ENCODE data around the gene CHIC2. TPM values are rescaled to one million over a fixed set of nuclear protein-coding genes. Genes with fewer than 3 reads are reported as not detected.

The CHIC2 gene
- total and polyA plus RNA-seq, 5 donors, result 10.4 to 18.1 (median 12.0) TPM

DNA sequence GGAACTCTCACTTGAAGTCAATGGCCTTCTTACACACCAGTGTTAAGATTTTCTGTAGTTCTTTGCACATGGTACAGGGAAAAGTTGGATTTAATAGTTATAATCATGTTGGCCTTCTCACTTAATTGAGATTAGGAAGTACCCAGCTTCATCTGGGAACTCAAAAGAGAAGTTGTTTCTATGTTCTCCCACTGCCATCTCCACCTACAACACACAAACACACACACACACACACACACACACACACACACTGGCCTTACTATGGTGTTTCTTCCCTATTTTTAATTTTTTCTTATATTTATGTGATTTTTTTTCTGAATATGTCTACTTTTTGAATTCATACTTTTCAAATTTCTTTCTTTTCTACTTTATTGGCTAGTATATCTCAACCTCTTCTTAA, 10.0 kb upstream of the CHIC2 start:
- H3K27me3 ChIP-seq (ENCODE audit: control insufficient read depth, insufficient read depth), result no peaks in the 10 kb centered on the region
- ATAC-seq, result no peak
- intact Hi-C loops (cut with DNase I), result no loop called here
- H3K9me3 ChIP-seq (ENCODE audit: control insufficient read depth, low read length), result no peaks in the 10 kb centered on the region
- DNase-seq, result no peak
- no peak overlapping the region for H3K4me3 ChIP-seq (ENCODE audit: low read length)
- no peak overlapping the region for H3K27ac ChIP-seq (ENCODE audit: low read length)
- no peaks in the 10 kb centered on the region for H3K4me1 ChIP-seq (ENCODE audit: control insufficient read depth, insufficient read depth, low read length)

DNA sequence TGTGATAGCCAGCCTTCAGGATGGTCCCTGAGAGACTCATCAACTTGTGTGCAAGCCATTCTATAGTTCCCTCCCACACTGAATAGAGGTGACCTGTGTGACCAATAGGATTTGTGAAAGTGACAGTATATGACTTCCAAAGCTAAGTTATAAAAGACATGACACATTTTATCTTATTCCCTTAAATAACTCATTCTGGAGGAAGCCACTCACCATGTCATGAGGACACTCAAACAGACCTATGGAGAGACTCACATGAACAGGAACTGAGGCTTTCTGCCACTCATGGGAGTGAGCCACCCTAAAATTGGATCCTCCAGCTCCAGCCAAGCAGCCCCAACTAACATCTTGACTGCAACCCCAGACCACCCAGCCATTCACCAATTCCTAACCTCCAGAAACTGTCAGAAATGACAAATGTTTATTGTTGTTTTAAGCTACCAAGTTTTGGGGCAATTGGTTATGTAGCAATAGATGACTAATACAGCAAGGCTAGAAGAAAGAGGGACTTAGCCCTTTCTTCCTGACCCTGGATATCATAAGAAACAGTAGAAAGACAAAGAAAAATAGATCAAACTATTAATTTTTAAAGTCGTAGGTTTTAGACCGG, 9.0 kb upstream of the CHIC2 start:
- 98% methylated on average over 2 of the region's 2 CpGs for WGBS
- H3K4me1 ChIP-seq (ENCODE audit: control insufficient read depth, insufficient read depth, low read length), result no peaks in the 10 kb centered on the region
- intact Hi-C loops (cut with DNase I), result no loop called here
- DNase-seq (no peak), ATAC-seq (no peak)
- no peak overlapping the region for H3K4me3 ChIP-seq (ENCODE audit: low read length)
- H3K27me3 ChIP-seq (ENCODE audit: control insufficient read depth, insufficient read depth), result no peaks in the 10 kb centered on the region
- no peaks in the 10 kb centered on the region for H3K9me3 ChIP-seq (ENCODE audit: control insufficient read depth, low read length)
- H3K27ac ChIP-seq (ENCODE audit: low read length), result no peak overlapping the region

DNA sequence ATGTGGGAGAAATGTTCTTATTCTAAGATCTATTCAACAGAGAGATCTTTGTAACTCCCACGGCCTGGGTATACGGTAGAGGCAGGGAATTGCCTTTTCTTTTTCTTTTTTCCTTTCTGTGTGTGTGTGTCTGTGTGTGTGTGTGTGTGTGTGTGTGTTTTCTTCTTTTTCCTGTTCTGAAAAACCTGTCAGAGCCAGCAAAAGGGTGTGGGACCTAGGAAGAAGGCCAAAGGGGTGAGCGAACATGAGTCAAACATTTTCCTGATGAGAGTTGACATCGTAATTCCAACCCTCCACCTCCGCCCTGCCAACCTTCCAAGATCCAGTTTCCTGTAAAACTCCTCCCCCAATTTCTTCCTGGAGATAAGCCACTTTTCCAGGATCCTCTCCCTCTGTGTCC, 2.8 kb upstream of the CHIC2 start:
- Histone ChIP-seq H3K27me3 (ENCODE audit: control insufficient read depth, insufficient read depth) (no peaks in the 10 kb centered on the region), H3K9me3 (ENCODE audit: control insufficient read depth, low read length) (no peaks in the 10 kb centered on the region), H3K4me1 (ENCODE audit: control insufficient read depth, insufficient read depth, low read length) (peaks cover 6% of the 10 kb centered on the region), H3K4me3 (ENCODE audit: low read length) (no peak overlapping the region), H3K27ac (ENCODE audit: low read length) (peak overlapping the region; percentile 65)
- 40% methylated on average over 5 of the region's 5 CpGs for WGBS
- ATAC-seq (peak; percentile 19 to 70), DNase-seq (peak; percentile 62 to 77 (median 76))
- intact Hi-C loops (cut with DNase I), result loop anchor here in 1 of 4 donors (10.0 kb wide), 2 partner anchors 132 to 148 kb away; no protein-coding TSS in a partner anchor

DNA sequence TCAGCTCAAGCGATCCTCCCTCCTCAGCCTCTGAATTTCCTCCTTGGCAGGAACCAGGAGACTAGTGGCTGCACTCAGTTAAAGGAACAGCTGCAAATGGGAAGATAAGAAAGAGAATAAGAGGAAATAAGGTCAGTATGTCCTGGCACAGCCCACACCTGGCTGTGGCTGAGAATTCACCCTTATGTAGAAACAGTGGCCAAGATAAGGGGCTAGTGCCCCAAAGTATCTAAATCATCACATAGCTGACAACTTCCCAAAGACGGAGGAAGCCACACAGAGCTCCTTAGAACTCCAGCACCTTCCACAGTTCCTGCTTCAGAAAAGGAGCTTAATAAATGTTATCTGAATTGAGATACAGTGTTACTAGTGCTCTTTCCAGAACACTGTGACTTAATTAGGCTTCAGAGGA, 2.3 kb upstream of the CHIC2 start:
- no peak overlapping the region for H3K4me3 ChIP-seq (ENCODE audit: low read length)
- H3K9me3 ChIP-seq (ENCODE audit: control insufficient read depth, low read length), result no peaks in the 10 kb centered on the region
- ATAC-seq (peak; percentile 51 to 62), DNase-seq (peak; percentile 24 to 72 (median 36))
- 31% methylated on average over 2 of the region's 2 CpGs for WGBS
- peak overlapping the region; percentile 65 for H3K27ac ChIP-seq (ENCODE audit: low read length)
- no peaks in the 10 kb centered on the region for H3K27me3 ChIP-seq (ENCODE audit: control insufficient read depth, insufficient read depth)
- H3K4me1 ChIP-seq (ENCODE audit: control insufficient read depth, insufficient read depth, low read length), result peaks cover 6% of the 10 kb centered on the region
- intact Hi-C loops (cut with DNase I), result loop anchor here in 1 of 4 donors (10.0 kb wide), 2 partner anchors 132 to 148 kb away; no protein-coding TSS in a partner anchor

DNA sequence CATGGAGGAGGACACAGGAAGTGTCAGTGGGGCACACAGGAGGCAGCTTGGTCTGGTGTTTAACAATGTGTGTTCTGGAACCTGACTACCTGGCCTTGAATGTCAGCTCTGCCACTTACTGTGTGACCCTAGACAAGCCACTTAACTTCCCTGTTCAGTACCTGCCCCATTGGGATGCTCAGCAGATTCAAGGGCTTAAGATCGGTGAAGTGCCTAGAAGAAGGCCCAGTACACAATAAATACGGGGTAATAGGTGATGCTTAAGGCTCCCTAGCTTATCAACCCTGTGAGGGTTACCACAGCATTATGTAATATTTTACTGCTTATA, 1.6 kb upstream of the CHIC2 start:
- Histone ChIP-seq H3K4me1 (ENCODE audit: control insufficient read depth, insufficient read depth, low read length) (peaks cover 6% of the 10 kb centered on the region), H3K27ac (ENCODE audit: low read length) (peak overlapping the region; percentile 91), H3K9me3 (ENCODE audit: control insufficient read depth, low read length) (no peaks in the 10 kb centered on the region), H3K27me3 (ENCODE audit: control insufficient read depth, insufficient read depth) (no peaks in the 10 kb centered on the region), H3K4me3 (ENCODE audit: low read length) (no peak overlapping the region)
- DNase-seq (no peak), ATAC-seq (no peak)
- intact Hi-C loops (cut with DNase I), result loop anchor here in 1 of 4 donors (10.0 kb wide), 2 partner anchors 131 to 149 kb away; no protein-coding TSS in a partner anchor
- 83% methylated on average over 2 of the region's 2 CpGs for WGBS

DNA sequence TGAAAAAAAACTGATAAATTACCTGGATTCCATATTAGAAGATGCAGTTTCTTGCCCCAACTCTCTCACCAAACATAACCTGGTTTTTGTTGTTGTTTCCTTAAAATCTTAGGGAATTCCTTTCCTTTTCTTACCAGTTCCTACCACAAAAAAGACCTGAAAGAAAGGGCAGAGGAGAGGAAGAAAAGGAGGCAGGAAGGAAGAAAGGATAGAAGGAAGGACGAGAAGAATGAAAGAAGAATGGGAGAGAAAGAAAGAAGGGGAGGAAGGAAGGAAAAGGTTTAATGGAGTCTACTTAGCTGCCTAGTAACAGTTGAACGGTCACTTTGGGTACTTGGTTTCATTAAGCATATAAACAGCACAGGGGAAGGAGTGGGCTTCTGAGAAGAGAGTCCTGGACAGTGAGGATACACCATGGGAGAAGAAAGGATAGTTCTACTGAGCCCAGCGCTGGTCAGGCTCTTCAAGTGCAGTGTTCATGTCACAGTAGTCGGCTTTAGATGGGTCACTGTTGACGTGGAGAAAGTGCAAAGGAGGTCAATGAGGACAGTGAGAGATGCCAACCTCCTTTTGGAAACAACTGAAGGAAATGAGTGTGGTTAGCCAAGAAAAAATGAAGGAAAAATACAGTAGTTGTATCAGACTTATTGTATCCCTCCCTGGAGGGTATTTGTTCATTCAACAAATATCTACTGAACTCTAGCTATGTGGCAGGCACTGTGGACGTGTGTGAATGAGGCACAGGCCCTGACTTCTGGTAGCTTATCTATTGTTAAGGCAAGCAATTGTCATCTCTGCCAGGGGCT, 1.1 kb upstream of the CHIC2 start:
- intact Hi-C loops (cut with DNase I), result loop anchor here in 1 of 4 donors (10.0 kb wide), 2 partner anchors 131 to 149 kb away; no protein-coding TSS in a partner anchor
- DNase-seq (peak; percentile 33 to 73 (median 36)), ATAC-seq (peak; percentile 34 to 48)
- Histone ChIP-seq H3K9me3 (ENCODE audit: control insufficient read depth, low read length) (no peaks in the 10 kb centered on the region), H3K4me1 (ENCODE audit: control insufficient read depth, insufficient read depth, low read length) (peaks cover 6% of the 10 kb centered on the region), H3K4me3 (ENCODE audit: low read length) (peak overlapping the region; percentile 93), H3K27me3 (ENCODE audit: control insufficient read depth, insufficient read depth) (no peaks in the 10 kb centered on the region), H3K27ac (ENCODE audit: low read length) (peak overlapping the region; percentile 91)
- 28% methylated on average over 6 of the region's 6 CpGs for whole genome bisulfite sequencing

GRCh38 chr4:54063737-54064316, 578 bp downstream of the CHIC2 start:
- peak; percentile 17 to 37 for ATAC-seq
- peak overlapping the region; percentile 84 for H3K27ac ChIP-seq (ENCODE audit: low read length)

DNA sequence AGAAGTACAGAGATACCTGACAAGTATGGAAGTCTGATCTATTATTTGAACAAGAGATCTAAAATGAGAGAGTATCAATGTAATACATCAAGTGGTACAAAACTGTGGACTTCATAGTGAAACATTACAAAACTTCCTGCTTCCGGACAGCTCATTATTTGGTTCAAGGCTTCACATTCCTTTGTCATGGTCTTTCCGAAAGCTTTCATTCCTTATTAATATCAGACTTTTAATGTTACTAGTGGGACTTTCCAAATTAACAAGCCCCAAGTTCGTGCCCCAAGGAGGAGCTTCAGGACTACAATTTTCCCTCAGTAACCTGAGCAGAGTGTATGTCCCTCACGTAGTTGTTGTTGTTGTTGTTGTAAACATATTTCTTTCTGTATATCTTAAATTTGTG, 1.2 kb downstream of the CHIC2 start:
- no peaks in the 10 kb centered on the region for H3K9me3 ChIP-seq (ENCODE audit: control insufficient read depth, low read length)
- no peaks in the 10 kb centered on the region for H3K27me3 ChIP-seq (ENCODE audit: control insufficient read depth, insufficient read depth)
- DNase-seq, result no peak
- no peak overlapping the region for H3K27ac ChIP-seq (ENCODE audit: low read length)
- peak overlapping the region; percentile 93 for H3K4me3 ChIP-seq (ENCODE audit: low read length)
- intact Hi-C loops (cut with DNase I), result loop anchor here in 1 of 4 donors (10.0 kb wide), 2 partner anchors 128 to 152 kb away; no protein-coding TSS in a partner anchor
- ATAC-seq, result no peak
- H3K4me1 ChIP-seq (ENCODE audit: control insufficient read depth, insufficient read depth, low read length), result peaks cover 6% of the 10 kb centered on the region
- under 1% methylated on average over 4 of the region's 4 CpGs for WGBS

More at GRCh38 chr4:54063737-54064316, 578 bp downstream of the CHIC2 start:
- under 1% methylated on average over 38 of the region's 38 CpGs for WGBS
- intact Hi-C loops (cut with DNase I), result loop anchor here in 1 of 4 donors (10.0 kb wide), 2 partner anchors 129 to 151 kb away; no protein-coding TSS in a partner anchor
- Histone ChIP-seq H3K4me3 (ENCODE audit: low read length) (peak overlapping the region; percentile 93), H3K9me3 (ENCODE audit: control insufficient read depth, low read length) (no peaks in the 10 kb centered on the region), H3K27me3 (ENCODE audit: control insufficient read depth, insufficient read depth) (no peaks in the 10 kb centered on the region), H3K4me1 (ENCODE audit: control insufficient read depth, insufficient read depth, low read length) (peaks cover 6% of the 10 kb centered on the region)
- DNase-seq, result peak; percentile 43 to 77 (median 75)

- ATAC-seq (no peak), DNase-seq (no peak)
- intact Hi-C loops (cut with DNase I), result loop anchor here in 1 of 4 donors (10.0 kb wide), 2 partner anchors 128 to 152 kb away; no protein-coding TSS in a partner anchor
- H3K4me1 ChIP-seq (ENCODE audit: control insufficient read depth, insufficient read depth, low read length), result peaks cover 6% of the 10 kb centered on the region
- no peak overlapping the region for H3K27ac ChIP-seq (ENCODE audit: low read length)
- WGBS, result 56% methylated on average over 3 of the region's 3 CpGs
- H3K9me3 ChIP-seq (ENCODE audit: control insufficient read depth, low read length), result no peaks in the 10 kb centered on the region
- H3K27me3 ChIP-seq (ENCODE audit: control insufficient read depth, insufficient read depth), result no peaks in the 10 kb centered on the region
- peak overlapping the region; percentile 93 for H3K4me3 ChIP-seq (ENCODE audit: low read length)
These were observed 2.0 kb downstream of the CHIC2 start for GRCh38 chr4:54062392-54062791.

DNA sequence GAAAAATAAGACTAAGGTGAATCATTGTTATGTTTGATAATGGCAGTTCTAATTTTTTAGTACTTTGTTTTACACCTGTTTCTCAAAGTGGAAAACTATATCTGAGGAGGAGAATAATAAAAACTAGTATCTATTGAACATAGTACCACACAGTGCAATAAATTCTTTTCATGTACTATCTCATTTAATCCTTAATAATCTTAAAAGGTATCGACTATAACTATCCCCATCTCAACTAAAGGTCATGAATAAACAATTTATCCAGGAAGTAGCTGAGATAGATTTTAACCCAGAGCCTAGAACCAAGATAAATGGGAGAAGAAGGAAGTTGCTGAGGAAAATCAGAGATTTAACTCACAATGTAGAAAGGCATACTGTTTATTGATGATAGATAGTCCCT, 2.5 kb downstream of the CHIC2 start:
- intact Hi-C loops (cut with DNase I), result loop anchor here in 1 of 4 donors (10.0 kb wide), 2 partner anchors 127 to 153 kb away; no protein-coding TSS in a partner anchor
- WGBS, result 76% methylated on average over 1 of the region's 1 CpG
- Histone ChIP-seq H3K27ac (ENCODE audit: low read length) (no peak overlapping the region), H3K9me3 (ENCODE audit: control insufficient read depth, low read length) (no peaks in the 10 kb centered on the region), H3K4me3 (ENCODE audit: low read length) (peak overlapping the region; percentile 93), H3K4me1 (ENCODE audit: control insufficient read depth, insufficient read depth, low read length) (peaks cover 8% of the 10 kb centered on the region), H3K27me3 (ENCODE audit: control insufficient read depth, insufficient read depth) (no peaks in the 10 kb centered on the region)
- ATAC-seq (no peak), DNase-seq (no peak)
